Keratinocyte (primary cell): ENCODE measurements around the gene UBQLN1. TPM values are rescaled to one million over a fixed set of nuclear protein-coding genes. Genes with fewer than 3 reads are reported as not detected.

Source experiments
- DNase-seq: peaks from one replicate; pipeline ENCODE4 v3.0.0-alpha.2; 2011; ENCODE audit warnings: low read depth, missing footprints, low spot score
- FAIRE-seq: peaks from 2 replicates; lab custom pipeline; 2011; peaks lifted over from hg19 to GRCh38; lab: Jason Lieb, UNC
- H2AFZ ChIP-seq: 2 replicates; pipeline ENCODE4 v1.6.0; 2012; ENCODE audit warnings: low read length, control low read depth, inconsistent platforms; ENCODE audit not compliant: control insufficient read depth
- H3K27ac ChIP-seq: 2 replicates; pipeline ENCODE4 v1.5.1; 2011; ENCODE audit warnings: low read length; ENCODE audit not compliant: control insufficient read depth, insufficient read depth
- H3K27me3 ChIP-seq: 3 replicates; pipeline ENCODE4 v1.6.0; 2011; ENCODE audit warnings: low read length; ENCODE audit not compliant: control insufficient read depth, insufficient read depth; ENCODE audit errors: extremely low read depth
- H3K36me3 ChIP-seq, 2 experiments: 2 replicates in 1 of 2; 3 replicates in 1 of 2; pipeline ENCODE4 v1.5.1; 2011; ENCODE audit warnings: low read length in 2 of 2, mild to moderate bottlenecking in 1 of 2; ENCODE audit not compliant: control insufficient read depth in 2 of 2, insufficient read depth in 2 of 2; ENCODE audit errors: extremely low read depth in 1 of 2
- H3K4me1 ChIP-seq: 3 replicates; pipeline ENCODE4 v1.5.1; 2011; ENCODE audit warnings: low read length; ENCODE audit not compliant: control insufficient read depth, insufficient read depth; ENCODE audit errors: extremely low read depth
- H3K4me2 ChIP-seq: 3 replicates; pipeline ENCODE4 v1.6.0; 2011; ENCODE audit warnings: low read depth, low read length; ENCODE audit not compliant: control insufficient read depth, insufficient read depth; ENCODE audit errors: extremely low read depth
- H3K4me3 ChIP-seq, 3 experiments: fragments of 200-600 bp in 1 of 3; sonication (generic) in 1 of 3; 2 replicates in 2 of 3; 3 replicates in 1 of 3; pipeline ENCODE4 v1.5.1; 2011 to 2016; ENCODE audit warnings: low read length in 3 of 3, mild to moderate bottlenecking in 3 of 3, control low read depth in 2 of 3, inconsistent platforms in 1 of 3, low read depth in 1 of 3, mixed read lengths in 1 of 3, mixed run types in 1 of 3, moderate library complexity in 1 of 3; ENCODE audit not compliant: control insufficient read depth in 2 of 3, insufficient read depth in 2 of 3; ENCODE audit errors: extremely low read depth in 1 of 3
- H3K79me2 ChIP-seq: 2 replicates; pipeline ENCODE4 v1.6.0; 2012; ENCODE audit warnings: low read length; ENCODE audit not compliant: control insufficient read depth, insufficient read depth
- H3K9ac ChIP-seq: 3 replicates; pipeline ENCODE4 v1.6.0; 2011; ENCODE audit warnings: low read length; ENCODE audit not compliant: control insufficient read depth, insufficient read depth; ENCODE audit errors: extremely low read depth
- H3K9me1 ChIP-seq: 3 replicates; pipeline ENCODE4 v1.6.0; 2011; ENCODE audit warnings: low read length; ENCODE audit not compliant: control insufficient read depth, insufficient read depth; ENCODE audit errors: extremely low read depth
- H3K9me3 ChIP-seq: 2 replicates; pipeline ENCODE4 v1.5.1; 2012; ENCODE audit warnings: low read depth, low read length; ENCODE audit not compliant: control insufficient read depth
- H4K20me1 ChIP-seq: 3 replicates; pipeline ENCODE4 v1.6.0; 2011; ENCODE audit warnings: low read length; ENCODE audit not compliant: control insufficient read depth, insufficient read depth; ENCODE audit errors: extremely low read depth
- EZH2 ChIP-seq: IDR thresholded peaks from one replicate; pipeline ENCODE4 v1.6.1; 2012; ENCODE audit warnings: inconsistent platforms, mild to moderate bottlenecking, low read length, moderate library complexity
- dilution Hi-C: fragments of 300-500 bp; cut with MboI; formaldehyde crosslinking; loops from one replicate; pipeline ENCODE4 v1.7.0; 2020; ENCODE audit warnings: low sequenced_read_pairs; ENCODE audit not compliant: extremely low pct_ligation_motif_present
- polyA plus RNA-seq, 5 experiments: library from polyadenylated mRNA; depleted of rRNA in 3 of 5; stranded (reverse) in 3 of 5; stranded (forward) in 1 of 5; unstranded in 1 of 5; fragments of >200 nt; gene quantifications; 1 replicate in 1 of 5; 2 replicates in 3 of 5; 3 replicates in 1 of 5; pipeline versions ENCODE4 v1.2.1 to v1.2.3, GENCODE V29; 2011 to 2012; ENCODE audit warnings: missing spikeins in 2 of 5, low read depth in 1 of 5, low replicate concordance in 1 of 5
- TF ChIP-seq, protein P1 (sequence below), 3 experiments: IDR thresholded peaks in 1 of 3; conservative IDR thresholded peaks in 1 of 3; optimal IDR thresholded peaks in 1 of 3; 2 replicates in 2 of 3; 3 replicates in 1 of 3; pipeline versions ENCODE3 to v1.5.1; 2011; ENCODE audit warnings: low read length in 3 of 3, mild to moderate bottlenecking in 3 of 3, moderate library complexity in 2 of 3, control low read depth in 1 of 3, inconsistent platforms in 1 of 3; ENCODE audit not compliant: insufficient read depth in 2 of 3; ENCODE audit errors: extremely low read depth in 1 of 3

UBQLN1 gene
- polyA plus RNA-seq, 1 donor (not counting 4 experiments of a cell fraction or from before 2014, with no cell fraction given), result 145 TPM

DNA sequence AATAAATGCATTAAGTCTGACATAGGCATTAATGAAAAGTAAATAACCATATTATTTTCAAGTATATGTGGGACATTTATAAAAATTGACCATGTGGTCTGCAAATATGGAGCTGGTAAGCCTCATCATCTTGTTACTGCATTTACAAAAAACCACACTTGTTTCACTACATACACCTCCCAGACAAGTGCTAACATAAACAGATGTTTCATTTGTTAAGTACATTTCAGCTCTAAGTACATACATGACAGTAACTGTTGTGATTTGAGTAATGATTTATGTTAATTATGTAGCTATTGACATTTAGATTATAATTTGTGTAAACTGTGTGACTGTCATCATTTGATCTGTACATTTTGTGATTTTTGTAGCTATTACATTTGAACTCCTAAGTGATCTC lies 70.9 kb downstream of the UBQLN1 start:
- Histone ChIP-seq H3K4me1 (no peaks in the 10 kb centered on the region), H3K9ac (no peak overlapping the region), H4K20me1 (no peaks in the 10 kb centered on the region), H3K36me3 (peaks cover 0 to 4% of the 10 kb centered on the region in 2 experiments), H3K9me1 (no peaks in the 10 kb centered on the region), H2AFZ (no peak overlapping the region), H3K4me2 (no peak overlapping the region), H3K27me3 (no peaks in the 10 kb centered on the region), H3K4me3 (no peak overlapping the region), H3K9me3 (no peaks in the 10 kb centered on the region), H3K79me2 (no peaks in the 10 kb centered on the region), H3K27ac (no peak overlapping the region)
- TF ChIP-seq, protein P1, sequence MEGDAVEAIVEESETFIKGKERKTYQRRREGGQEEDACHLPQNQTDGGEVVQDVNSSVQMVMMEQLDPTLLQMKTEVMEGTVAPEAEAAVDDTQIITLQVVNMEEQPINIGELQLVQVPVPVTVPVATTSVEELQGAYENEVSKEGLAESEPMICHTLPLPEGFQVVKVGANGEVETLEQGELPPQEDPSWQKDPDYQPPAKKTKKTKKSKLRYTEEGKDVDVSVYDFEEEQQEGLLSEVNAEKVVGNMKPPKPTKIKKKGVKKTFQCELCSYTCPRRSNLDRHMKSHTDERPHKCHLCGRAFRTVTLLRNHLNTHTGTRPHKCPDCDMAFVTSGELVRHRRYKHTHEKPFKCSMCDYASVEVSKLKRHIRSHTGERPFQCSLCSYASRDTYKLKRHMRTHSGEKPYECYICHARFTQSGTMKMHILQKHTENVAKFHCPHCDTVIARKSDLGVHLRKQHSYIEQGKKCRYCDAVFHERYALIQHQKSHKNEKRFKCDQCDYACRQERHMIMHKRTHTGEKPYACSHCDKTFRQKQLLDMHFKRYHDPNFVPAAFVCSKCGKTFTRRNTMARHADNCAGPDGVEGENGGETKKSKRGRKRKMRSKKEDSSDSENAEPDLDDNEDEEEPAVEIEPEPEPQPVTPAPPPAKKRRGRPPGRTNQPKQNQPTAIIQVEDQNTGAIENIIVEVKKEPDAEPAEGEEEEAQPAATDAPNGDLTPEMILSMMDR (optimal IDR thresholded peaks at IDR 0.05 in 1 of 3, IDR thresholded peaks at IDR 0.05 in 1 of 3, conservative IDR thresholded peaks at IDR 0.05 in 1 of 3; ENCODE audit: extremely low read depth in 1 of 3, insufficient read depth in 2 of 3, low read length in 3 of 3), result no peak
- TF ChIP-seq EZH2, result no peak
- FAIRE-seq (no peak), DNase-seq (no peak)
- dilution Hi-C loops, result no loop called here

DNA sequence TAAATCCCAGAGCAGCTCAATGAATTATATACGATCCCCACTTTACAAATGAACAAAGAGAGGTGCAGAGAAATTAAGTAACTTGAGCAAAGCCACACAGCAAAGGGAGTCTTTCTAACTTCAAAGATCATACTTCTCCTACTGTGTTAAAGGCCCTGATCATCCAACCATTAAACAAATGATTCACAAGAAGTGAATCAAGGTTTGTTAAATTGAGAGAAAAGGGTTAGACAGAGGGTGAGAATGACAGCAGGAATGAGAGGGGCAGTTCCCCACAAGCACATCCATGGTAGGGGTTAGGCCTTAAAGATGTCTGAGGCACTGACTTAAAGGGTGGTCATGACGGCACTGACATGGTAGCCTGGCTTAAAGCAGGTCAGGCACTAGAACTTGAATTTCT lies 74.1 kb downstream of the UBQLN1 start:
- no peak for FAIRE-seq

More for the DNA sequence above, 74.1 kb downstream of the UBQLN1 start:
- dilution Hi-C loops, result no loop called here
- Histone ChIP-seq H3K9me3 (no peaks in the 10 kb centered on the region), H3K27me3 (no peaks in the 10 kb centered on the region), H3K36me3 (peaks cover 0 to 4% of the 10 kb centered on the region in 2 experiments), H3K9ac (no peak overlapping the region), H3K4me2 (no peak overlapping the region), H3K79me2 (no peaks in the 10 kb centered on the region), H4K20me1 (no peaks in the 10 kb centered on the region), H3K4me1 (no peaks in the 10 kb centered on the region), H3K9me1 (no peaks in the 10 kb centered on the region), H3K27ac (no peak overlapping the region), H3K4me3 (no peak overlapping the region), H2AFZ (no peak overlapping the region)
- TF ChIP-seq, protein P1 (optimal IDR thresholded peaks at IDR 0.05 in 1 of 3, IDR thresholded peaks at IDR 0.05 in 1 of 3, conservative IDR thresholded peaks at IDR 0.05 in 1 of 3; ENCODE audit: extremely low read depth in 1 of 3, insufficient read depth in 2 of 3, low read length in 3 of 3), result no peak
- TF ChIP-seq EZH2, result no peak
- no peak for DNase-seq
